Stimulated activated naive CD4-positive, alpha-beta T cell treated with Interleukin-2 at 50 U/mL for 16 hours (primary cell): ENCODE measurements around the gene ANKZF1.

Source experiments
- DNase-seq: peaks from one replicate; lab custom pipeline; 2025; lab: John Stamatoyannopoulos, UW

Gene ANKZF1

GRCh38 chr2:219207884-219208740, 21.5 kb upstream of the ANKZF1 start:
- no peak for DNase-seq

DNA sequence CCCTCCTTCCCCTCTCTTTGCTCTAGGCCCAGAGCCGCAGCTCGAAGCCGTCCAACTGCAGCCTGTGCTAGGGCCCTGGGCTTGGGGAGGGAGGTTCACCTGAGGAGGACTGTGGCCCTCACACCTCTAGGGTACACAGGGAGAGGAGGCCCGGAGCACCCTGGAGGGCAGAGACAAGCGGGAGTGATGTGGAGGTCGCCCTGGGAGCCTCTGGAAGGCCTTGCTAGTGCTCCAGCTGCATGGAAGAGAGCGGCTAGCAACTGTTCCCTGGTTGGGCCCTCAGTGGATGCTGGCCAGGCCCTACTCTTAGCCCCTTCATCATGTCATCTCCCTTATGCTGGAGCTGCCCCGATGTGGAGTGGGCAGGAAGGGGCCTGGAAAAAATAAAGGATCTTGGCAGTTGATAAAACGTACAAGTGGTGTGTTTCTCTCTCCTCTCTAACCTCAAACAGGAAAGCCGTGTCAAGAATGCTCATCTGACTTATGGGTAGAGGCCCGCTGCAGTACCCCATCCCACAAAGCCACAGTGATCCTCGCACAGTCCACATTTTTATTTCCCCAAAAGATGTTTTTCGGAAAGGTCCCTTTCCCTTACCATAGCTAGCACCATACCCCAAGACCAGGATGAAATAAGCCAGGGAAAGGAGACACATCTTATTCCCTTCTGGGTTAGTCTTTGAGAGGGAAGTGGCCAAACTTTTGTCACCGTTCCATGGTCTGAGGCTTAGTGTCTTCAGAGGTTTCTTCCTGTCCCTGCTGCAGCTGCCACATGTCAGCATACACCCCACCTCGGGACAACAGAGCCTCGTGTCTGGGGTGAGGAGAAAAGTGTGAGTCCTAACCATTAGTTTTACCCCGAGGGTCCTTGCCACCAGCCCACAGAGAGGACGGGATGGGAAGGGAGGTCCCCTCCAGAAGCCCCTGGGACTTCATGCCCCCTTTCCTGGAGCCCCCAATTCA, 20.1 kb upstream of the ANKZF1 start:
- DNase-seq, result no peak

- no peak for DNase-seq
Observed at GRCh38 chr2:219210196-219210885, 19.3 kb upstream of the ANKZF1 start.

DNA sequence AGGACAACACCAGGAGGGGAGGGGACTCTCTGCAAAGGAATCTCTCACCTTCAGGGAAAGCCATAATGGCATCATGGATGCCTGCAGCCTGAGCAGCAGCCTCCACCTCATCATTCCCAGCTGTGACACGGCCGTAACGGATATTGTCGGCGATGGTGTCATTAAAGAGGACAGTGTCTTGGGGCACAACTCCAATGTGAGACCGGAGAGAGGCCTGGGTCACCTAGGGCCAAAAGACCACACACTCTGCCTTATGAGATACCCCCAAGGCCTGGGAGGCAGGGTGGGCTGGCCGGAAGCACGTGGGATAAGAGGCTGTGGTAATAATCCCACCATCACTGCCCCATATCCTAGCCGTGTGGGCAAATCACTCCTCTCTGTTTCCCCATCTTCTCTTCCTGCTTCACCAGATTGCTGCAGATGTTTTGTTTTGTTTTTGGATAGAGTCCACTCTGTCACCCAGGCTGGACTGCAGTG, 18.7 kb upstream of the ANKZF1 start:
- DNase-seq, result no peak

- DNase-seq, result no peak
Observed at GRCh38 chr2:219213026-219213415, 16.6 kb upstream of the ANKZF1 start.

DNA sequence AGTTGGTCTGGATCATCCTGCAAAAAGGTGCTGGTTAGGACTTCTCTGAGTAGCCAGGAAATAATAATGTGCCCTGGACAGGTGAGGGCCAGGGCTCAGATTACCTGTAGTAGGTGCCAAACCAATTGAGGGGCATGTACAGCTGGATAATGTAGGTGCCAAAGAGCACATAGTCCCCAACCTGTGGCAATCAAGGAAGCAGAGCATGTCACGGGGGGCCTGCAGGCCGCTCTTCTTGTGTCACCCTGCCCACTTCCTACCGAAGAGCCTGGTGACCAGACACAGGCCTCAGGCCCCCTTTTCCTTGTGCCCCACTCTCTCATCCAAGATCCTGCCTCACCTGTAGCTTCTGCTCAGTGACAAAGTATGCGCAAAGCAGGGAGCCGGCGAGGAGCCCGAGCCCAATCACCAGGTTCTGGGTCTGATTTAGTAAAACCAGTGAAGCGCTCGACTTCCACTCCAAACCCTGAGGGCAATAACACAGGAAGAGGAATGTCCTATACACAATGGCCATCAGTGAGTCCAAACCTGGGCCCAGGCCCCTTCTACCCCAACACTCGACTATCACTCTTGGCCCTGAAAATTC, 16.0 kb upstream of the ANKZF1 start:
- no peak for DNase-seq

GRCh38 chr2:219214141-219214540, 15.5 kb upstream of the ANKZF1 start:
- DNase-seq, result no peak

GRCh38 chr2:219214786-219215185, 14.8 kb upstream of the ANKZF1 start:
- no peak for DNase-seq

DNA sequence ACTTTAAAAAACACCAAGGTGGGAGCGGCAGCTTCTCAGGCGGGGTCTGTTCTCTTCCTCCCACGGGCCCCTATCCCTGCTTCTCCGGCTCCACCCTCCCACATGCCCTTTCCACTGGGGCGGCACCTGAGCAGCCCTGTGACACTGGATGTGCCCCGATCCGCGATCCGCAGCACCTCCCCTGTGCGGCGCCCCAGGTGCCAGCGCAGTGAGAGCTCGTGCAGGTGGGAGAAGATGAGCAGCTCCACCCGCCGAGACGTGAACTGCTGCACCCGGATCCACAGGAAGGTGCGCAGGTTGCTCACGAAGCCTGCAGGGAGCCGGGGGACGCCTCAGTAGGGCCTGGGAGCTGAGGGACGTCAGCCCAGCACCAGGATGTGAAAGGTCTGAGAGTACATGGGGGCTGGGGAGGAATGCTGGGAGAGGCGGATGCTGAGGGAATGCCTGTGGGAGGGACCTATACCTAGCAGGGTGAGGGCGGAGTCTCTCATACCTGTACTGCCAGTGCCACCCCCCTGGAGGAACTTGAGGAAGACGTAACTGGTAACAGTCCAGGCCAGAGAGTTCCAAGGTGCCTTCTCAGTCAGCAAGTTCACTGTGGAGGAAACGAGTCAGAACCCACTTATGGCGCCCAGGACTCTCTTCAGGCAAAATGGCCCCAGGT, 13.6 kb upstream of the ANKZF1 start:
- DNase-seq, result no peak

GRCh38 chr2:219216535-219216915, 13.1 kb upstream of the ANKZF1 start:
- DNase-seq, result no peak

GRCh38 chr2:219218217-219218731, 11.3 kb upstream of the ANKZF1 start:
- DNase-seq, result peak; percentile 31

DNA sequence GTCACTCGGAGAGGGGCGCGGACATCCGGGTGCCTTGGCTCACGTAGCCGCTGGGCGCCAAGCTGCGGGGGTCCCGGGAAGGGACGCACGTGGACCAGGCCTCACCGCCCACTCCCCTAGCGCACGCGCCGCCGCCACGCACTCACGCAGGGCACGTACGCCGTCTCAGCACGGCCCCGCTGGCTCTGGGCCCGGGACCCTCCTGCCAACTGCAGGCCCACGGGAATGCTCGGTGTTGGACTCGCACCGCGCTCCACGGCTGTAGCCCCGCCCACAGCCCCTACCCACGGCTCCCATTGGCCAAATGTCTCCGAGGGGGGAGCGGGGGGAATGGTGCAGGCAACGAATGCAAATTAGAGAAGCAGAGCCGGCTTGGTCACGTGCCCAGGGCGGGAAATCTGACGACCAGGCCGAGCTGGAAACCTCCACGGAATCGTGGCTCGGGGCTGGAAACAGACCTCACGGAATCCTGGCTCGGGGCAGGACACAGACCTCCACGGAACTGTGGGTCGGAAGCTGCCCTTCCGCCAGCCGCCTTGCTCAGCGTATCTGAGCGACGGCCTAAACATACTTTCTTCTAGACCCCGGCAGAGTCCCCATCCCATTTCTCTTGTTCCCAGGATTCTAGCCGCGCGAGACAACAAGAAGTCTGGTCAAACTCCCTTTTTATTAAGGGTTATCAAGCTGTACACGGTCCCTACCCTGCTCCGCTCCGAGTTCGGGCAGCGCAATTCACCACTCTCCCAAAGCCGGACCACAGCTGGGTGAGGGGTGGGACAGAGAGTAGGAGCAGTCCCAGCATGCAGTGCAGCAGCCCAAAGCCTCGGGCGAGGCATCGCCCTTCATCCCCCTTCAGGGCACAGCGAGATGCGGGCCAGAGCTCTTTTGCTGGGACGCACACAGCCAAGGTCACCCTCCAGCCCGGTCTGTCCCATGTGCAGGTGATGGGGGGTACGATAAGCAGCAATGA, 10.6 kb upstream of the ANKZF1 start, which contains the start of gene ABCB6:
TSS of gene ABCB6 (minus strand) at position 227 of the 970 bp plus-strand sequence. CDS start 285 bp downstream, outside the sequence.
- DNase-seq, result peak; percentile 85

DNA sequence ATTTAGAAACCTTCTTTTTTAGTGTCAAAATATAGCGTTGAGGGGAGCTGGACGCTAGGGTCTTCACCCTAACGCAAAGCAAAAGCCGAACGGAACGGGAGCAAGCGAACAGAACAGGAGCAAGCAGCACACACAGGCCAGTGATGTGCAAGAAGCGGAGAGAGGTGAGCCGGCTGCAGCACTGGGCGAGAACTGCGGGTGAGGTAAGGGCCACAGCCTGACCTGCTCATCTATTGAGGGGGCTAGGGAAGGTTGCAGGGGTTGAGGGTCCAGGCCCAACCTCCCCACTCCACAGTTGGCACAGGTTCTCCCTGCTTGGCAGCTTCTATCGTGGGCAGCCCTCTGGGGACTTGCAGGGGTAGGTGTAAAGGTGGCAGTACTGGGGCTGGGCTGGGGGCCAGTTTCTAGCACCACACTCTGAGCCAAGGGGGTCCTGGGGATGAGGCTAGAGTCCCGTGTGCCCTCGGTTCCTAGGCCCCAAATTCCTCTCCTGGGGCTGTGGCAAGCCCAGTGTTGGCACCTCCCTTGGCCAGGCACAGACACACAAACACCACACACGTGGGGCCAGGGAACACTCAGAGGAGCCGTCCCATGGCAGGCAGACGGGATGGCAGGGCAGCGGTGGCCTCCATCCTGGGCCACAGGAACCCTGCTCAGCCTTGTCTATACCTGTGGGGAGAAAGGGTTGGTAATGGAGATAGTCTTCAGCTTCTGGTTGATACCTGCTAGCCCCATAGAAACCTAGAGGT, 9.6 kb upstream of the ANKZF1 start:
- no peak for DNase-seq

DNA sequence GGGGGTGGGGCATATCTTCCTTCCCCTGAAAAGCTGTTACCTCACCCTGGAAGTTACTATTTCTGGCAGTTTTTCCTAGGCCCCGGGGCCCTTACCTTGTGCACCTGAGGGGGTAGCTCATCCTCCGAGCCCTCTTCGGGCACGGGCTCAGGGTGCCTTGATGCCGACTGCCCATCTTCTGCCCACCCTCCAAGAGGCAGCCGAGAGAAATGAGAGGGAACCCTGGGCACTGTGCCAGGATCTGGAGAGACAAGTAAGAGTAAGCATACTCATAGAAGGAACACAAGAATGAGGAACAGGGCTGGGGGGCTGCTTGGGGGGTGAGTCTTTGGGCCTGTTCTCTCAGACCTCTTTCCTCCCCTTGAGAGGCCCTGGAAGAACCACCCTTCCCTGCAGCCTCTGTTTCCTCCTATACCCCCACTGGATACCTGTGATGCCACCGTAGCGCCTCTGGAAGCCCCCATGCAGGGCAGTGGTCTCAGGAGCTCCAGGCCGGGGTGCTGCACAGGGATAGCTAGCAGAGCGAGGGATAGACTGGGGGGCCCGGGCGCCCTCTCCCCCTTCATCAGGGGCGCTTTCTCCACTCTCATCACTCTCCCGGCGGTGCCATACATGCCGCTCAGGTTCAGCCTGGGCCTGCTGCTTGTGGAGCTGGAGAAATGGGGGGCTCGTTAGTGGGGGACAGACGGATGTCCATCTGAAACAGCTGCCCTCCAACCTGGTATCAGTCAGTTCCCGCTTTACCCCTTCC, 8.8 kb upstream of the ANKZF1 start:
- DNase-seq, result no peak

DNA sequence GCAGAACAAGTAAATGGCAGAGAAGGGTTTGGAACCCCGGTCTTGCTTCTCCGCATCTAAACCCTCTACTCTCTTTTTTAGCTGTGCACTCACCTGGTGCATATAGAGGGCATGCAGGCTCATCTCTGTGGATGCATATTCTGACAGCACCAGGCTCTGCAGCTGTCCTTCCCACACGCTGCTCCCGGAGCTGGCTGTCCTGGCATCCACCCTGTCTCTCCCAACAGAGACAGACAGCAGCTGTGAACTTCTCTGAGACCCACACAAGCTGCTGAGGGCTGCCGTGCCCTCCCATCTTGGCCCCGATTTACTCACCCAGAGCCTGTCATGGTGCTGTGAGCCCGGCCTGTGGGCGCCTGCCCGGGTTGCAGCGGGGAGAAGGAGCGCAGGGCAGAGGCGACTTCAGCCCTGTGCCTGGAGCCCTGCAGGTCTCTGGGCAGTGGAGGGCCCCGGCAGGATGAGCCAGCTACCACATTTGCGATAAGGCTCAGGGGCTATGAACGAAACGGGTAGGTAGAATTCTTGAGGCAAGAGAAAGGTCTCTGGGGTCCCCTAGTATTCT, 7.6 kb upstream of the ANKZF1 start:
- DNase-seq, result no peak

DNA sequence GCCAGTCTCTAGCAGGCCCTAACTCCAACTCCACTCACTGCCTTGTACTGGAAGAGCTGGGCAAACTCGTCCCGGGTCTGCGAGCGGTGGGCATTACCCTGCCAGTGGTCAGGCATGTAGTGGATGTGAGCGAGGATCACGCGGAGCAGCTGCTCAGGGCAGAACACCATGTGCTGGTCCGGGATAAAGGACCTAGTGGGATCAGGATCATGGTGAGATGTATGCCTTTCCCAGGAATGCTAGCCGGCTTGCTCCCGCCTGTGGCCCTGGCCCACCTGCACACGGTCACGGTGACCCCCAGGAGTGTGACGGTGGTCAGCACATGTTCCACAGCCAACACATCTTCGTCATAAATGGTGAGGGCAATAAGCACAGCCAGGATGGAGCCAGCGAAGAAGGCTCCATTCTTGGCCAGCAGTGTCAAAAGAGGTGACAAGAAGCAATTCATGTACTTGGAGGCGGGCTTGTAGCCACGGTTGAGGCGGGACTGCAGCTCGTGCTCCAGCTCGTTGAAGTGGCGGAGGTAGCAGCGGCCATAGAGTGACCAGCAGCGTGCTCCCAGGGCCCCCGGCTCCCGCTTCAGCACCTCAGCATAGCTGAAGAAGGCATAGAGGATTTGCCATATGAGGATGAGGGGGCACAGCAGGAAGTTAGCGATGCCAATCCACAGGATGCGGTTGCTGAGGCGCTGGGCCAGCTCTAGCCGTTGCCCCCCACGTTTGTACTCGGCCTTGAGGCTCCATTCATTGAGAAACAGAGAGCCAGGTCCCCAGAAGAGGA, 5.6 kb upstream of the ANKZF1 start:
- DNase-seq, result no peak

DNA sequence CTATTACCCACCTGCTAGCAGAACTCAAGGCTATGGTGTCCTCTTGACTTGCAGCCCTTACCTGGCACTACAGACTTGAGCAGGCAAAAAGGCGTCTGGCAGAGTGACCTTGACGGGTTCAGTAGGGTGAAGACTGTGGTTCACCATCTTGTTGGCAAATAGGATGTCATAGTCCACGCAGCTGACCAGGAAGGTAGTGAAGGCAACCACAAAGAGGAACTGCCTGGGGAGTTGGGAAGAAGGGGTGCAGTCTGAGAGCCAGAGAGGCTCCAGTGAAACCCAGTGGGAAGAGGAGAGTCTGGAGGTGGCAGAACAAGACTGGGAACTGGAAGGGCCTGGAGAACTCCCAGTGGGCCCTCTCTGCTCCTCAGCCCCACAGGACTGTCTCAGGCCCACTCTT, 4.3 kb upstream of the ANKZF1 start:
- DNase-seq, result no peak
